GM18498 (cell line): ENCODE data around the gene GART.
"Not testable (repeated sequence)": the region's sequence is repeated elsewhere in the genome, so short reads cannot be mapped to it uniquely, and the experiment has no call there.

Experiments used
- ATAC-seq: cut with Tn5 transposase; IDR thresholded peaks from one replicate; pipeline ENCODE4 v1.9.1; 2021; ENCODE audit warnings: mild to moderate bottlenecking, moderate library complexity; ENCODE audit not compliant: unreplicated experiment

Gene GART

DNA sequence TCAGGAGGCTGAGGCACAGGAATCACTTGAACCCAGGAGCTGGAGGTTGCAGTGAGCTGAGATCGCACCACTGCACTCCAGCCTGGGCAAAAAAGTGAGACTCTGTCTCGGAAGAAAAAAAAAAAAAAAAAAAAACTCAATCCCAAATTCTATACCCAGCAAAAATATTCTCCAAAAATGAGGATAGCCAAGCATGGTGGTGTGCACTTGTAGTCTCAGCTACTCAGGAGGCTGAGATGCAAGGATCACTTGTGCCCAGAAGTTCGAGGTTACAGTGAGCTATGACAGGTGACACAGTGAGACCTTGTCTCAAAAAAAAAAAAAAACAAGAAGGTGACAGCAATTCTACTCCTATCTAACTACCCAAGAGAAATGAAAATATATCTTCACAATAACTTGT is 68.6 kb downstream of the GART start:
- ATAC-seq: no peak

DNA sequence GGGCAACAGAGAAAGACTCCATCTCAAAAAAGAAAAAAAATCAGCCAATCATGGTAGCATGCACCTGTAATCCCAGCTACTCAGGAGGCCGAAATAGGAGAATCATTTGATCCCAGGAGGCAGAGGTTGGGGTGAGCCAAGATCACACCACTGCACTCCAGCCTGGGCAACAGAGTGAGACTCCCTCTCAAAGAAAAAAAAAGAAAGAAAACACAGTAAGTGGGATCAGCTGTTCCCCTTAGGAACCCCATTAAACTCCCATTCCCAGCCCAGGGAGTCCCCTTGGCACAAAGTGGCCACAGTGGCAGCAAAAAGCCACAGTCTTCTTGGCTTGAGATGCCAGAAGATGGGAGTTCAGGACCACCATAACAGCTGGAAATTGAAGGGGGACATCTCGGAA is 71.2 kb downstream of the GART start:
- no peak for ATAC-seq

DNA sequence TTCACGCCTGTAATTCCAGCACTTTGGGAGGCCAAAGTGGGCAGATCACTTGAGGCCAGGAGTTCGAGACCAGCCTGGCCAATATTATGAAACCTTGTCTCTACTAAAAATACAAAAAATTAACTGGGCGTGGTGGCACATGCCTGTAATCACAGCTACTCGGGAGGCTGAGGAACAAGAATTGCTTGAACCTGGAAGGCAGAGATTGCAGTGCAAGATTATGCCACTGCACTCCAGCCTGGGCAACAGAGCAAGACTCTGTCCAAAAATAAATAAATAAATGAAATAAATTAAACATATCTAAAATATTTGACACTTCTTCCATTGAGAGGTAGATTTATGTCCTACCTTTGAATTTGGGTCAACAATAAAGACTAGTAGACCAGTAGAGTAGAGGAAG is 72.7 kb downstream of the GART start:
- not testable (repeated sequence) for ATAC-seq

DNA sequence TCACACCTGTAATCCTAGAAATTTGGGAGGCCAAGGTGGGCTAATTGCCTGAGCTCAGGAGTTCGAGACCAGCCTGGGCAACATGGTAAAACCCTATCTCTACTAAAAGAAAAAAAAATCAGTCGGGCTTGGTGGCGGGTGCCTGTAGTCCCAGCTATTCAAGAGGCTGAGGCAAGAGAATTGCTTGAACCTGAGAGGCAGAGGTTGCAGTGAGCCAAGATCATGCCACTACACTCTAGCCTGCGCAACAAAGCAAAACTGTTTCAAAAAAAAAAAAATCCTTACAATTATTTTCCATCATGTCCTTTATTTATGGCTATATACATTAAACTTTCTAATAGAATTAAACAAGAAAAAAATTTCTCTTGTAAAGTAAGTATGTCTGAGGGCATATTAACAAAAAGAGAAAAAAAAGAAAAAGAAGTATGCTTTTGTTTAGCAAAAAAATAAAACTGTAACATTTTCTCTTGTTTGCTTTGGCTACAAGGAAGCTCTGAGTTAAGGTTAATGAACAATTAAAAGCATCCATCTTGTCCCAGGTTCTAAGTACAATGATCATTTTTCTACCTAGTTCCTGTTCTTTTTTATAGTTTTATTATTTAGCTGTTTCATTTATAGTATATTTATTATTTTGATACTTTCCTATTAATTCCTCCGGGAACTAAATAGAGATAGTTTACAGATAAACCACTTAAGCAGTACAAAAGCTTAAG is 80.2 kb downstream of the GART start:
- ATAC-seq: no peak

DNA sequence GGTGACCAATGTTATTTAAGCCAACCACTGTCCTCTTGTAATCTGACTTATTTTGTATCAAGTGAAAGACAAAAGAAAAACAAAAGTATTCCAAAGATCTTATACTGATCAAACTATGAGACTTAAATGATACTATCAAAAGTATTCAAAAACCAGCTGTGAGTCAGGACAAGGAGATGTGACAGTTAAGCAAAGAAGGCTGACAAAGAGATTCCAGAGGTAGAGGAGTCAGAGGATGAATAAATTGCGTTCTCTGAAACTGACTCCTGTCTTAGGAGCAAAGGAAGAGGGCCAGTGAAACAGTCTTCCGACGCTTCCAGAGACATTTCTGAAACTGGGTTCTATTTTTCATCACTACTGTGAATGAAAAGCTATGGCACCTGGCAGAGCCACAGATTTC is 83.1 kb downstream of the GART start:
- no peak for ATAC-seq

DNA sequence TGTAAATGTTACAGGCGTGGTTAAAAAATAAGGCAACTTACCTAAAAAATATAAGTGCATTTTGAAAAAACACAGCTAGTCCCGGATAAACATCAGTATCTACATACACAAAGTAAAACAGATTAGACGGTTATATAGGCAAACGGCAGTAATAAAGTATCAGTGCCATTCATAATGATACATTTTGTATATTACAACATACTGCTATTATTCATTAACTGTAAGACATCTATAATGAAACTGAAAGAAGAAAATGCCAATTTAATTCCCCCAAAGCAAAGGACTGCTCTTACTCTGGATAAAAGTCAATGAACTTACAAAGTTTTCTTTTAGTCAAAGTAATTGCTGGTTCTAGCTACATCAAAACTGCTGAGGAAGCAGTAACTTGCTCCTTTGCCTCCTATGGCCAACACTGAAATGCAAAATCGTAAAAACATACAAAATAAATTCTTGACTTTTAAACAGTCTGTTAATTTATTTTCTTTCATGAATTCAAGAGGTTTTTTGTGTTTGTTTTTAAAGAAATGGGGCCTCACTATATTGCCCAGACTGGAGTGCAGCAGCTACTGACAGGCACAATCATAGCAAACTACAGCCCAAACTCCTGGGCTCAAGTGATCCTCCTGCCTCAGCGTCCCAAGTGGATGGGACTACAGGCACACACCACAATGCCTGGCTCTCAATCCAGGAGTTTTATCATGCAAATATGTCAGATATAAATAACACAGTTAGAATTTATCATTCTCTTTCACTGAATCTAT is 86.1 kb downstream of the GART start:
- no peak for ATAC-seq
